GM11168 (cell line): ENCODE measurements around the gene HOXA7.

ENCODE experiments used
- in situ Hi-C: fragments of 300-500 bp; cut with MboI; formaldehyde crosslinking; loops from one replicate; pipeline ENCODE4 v1.12.0; 2022; ENCODE audit warnings: low sequenced_read_pairs; ENCODE audit not compliant: unreplicated experiment

The HOXA7 gene

GRCh38 chr7:27173956-27174873 lies 17.7 kb upstream of the HOXA7 start, which contains the start of gene HOXA10:
Gene HOXA10 (minus strand): TSS chr7:27174320. CDS start chr7:27174306, 14 bp downstream.
- in situ Hi-C loops = no loop called here

DNA sequence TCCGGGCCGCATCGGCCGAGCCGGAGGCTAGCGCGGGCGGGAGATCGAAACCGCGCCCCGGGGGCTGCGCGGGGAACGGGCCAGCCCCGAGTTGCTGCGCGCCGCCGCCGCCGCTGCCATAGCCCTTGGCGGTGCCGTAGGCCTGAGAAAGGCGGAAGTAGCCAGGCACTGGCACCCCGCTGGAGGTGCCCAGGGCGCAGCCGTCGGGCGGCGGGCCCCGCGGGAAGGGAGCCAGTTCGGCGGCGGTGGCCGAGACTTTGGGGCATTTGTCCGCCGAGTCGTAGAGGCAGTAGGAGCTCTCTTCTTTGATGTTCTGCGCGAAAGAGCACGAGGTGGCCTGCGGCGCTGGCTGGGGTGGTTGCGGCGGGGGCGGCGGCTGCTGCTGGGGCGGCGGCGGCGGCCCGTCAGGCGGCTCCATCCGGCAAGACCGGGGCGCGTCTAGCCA lies 17.1 kb upstream of the HOXA7 start:
- in situ Hi-C loops = no loop called here

DNA sequence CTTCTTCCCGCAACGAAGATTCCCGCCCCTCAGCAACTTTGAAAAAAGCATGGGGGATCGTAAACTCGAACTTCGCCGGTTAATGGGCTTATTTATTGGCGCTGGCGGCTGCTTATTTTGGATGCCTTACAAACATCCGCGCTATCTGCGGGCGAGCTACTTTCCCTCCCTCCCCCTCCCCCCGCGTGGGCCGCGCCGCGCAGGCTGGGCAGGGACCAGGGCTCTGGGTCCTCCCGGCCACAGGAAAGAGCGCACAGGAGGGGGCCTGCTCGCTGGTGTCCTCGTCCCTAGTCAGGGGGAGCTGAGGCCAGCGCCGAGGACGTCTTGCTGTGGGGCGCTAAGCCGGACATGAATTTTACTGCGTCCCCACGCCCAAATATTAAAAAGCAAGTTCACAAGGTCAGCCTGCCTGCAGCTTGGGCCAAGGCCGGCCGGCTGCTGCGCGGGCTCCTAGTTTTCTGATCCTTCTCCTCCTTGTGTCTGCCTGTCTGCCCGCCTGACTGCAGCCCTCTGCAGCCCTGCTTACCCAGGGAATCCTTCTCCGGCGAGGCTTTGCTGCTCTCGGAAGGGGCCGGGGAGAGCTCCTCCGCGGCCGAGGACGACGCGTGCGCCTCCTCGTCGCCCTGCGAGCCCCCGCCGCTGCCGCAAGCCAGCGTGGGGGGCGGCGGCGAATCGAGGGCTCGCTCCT lies 16.5 kb upstream of the HOXA7 start:
- in situ Hi-C loops = no loop called here

DNA sequence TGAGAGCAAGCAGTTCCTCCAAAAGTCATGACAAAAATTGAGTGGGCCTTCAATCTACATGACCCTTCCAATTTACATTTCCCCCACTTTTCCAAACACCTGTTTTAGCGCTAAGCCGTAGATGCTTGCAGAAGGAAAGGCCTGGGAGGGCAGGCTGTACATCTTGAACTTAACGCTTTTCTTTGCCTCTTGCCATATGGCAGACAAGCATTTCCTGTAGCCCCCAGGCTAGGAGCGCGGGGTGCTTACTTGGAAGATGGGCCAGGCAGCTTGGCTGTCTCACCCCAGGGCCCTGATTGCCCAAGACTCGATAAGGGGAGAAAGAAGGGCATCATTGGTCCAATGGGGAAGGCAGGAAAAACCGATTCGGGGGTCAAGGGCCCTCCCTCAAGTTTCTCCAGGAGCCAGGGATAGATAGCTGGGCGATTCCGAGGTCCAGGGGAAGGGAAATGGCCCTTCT lies 15.9 kb upstream of the HOXA7 start:
- in situ Hi-C loops = no loop called here

DNA sequence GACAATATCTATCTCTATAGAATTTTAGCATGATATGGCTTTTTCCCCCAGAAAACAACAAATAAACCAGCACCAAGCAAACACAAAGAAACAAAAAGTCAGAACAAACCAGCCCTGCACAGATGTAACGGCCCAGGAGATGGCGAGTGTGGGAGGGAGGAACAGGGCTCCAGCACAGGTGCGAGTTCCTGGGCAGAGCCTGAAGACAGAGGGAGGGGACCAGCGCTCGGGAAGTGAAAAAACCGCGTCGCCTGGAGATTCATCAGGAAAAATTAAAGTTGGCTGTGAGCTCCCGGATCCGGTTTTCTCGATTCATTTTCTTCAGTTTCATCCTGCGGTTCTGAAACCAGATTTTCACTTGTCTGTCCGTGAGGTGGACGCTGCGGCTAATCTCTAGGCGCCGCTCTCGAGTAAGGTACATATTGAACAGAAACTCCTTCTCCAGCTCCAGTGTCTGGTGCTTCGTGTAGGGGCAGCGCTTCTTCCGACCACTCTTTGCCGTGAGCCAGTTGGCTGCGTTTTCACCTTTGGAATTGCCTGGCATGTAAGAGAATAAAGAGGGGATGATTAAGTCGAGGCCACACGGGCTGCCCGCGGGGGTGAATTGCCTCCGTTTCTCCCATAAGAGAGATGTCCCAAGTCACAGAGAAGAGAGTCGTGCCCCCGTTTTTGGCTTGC lies 15.3 kb upstream of the HOXA7 start:
- in situ Hi-C loops = no loop called here

DNA sequence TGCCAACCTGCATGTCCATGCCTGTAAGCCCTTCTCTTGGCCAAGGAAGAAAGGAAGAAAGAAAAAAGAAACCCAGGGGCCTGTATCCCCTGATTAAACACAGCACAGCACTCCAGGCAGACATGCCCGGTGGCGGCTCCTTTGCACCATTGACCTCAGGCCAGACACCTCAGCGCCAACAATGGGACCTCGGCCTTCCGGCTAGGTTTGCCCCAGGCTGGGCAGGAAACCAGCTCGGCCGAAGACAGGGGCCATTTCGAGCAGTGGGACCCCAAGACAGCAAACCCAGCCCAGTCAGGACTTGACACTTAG lies 14.8 kb upstream of the HOXA7 start:
- in situ Hi-C loops = no loop called here

- in situ Hi-C loops = no loop called here
Measured at GRCh38 chr7:27170426-27171324, 14.2 kb upstream of the HOXA7 start.

DNA sequence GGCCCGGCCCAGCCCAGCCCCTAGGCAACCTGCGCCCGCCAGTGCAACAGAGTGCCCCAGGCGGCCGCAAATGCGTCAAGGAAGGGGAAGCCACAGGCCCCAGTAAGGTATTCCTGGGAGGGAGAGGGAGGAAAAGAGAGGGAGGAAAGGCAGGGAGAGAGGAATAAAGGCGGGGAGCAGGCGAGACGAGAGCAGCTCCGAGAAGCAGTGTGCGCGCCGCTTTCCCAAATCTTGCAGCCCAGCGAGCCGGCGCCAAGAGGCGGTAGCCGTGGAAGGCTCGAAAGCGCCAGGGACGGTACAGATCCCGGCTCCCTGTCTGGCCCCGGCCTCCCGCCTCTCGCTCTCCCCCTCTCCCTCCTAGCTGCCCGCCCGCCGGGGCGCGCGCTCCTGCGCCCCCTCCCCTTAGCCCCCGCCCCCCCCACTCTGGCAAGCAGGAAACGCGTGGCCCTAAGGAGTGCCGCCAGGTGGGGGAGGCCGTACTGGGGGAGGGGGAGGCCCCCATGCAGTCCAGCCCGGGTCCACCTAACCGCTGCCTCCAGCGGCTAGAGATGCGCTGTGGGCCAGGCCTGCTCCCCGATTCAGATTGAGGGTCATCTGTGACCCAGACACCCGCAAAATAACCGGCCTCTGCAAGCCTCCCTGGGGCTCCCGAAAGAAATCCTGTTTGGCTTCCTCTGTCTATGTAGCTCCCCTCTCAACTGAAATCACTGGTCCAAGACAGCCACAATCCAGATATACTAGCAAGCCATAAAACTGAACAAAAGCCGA lies 13.4 kb upstream of the HOXA7 start:
- in situ Hi-C loops = no loop called here

GRCh38 chr7:27168265-27168947 lies 11.9 kb upstream of the HOXA7 start:
- in situ Hi-C loops = no loop called here

GRCh38 chr7:27167916-27168264 lies 11.4 kb upstream of the HOXA7 start:
- in situ Hi-C loops = no loop called here

DNA sequence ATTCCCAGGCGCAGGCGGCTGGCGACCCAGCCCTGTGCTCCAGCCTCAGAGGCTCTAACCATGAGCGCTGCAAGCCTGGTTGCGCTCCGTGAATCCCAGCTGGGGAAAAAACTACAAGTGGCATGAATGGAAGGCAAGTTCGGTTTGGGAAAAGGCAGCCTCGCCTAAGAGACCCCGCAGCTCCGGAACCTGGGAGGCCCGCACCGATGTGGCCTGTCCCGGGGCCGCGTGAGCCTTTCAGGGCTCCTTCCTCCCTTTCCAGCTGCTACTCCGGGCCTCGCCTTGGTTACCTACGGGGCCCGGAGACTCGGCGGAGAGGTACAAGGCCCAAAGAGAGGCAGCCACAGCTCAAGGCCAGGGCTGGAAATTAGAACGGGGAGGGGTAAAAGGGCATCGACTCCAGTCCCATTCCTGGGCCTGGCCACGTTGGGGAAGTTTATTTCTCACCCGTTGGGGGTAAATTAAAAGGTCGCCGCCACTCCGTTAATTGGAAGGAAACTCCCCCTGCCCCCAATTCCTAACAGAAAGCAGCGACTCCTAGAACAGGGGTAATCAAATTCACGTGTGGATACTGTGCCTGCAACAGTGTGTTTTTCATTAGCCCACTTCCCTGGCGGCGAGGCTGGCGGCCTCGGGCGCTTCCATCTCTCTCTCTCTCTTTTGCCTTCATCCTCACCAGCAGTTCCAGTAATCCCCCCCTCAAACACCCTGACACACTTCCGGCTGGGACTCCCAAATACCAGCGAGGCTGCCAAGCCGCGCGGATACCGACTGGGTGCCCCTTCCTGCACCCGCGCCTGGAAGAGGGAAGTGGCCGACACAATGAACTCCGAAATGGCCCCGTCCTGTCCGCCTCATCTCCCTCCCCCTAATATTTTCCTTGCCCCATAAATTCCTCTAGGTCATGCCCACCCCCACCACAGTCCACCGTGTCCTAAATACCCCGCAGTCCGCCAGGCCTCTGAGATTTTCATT lies 10.3 kb upstream of the HOXA7 start:
- in situ Hi-C loops = no loop called here

- in situ Hi-C loops = no loop called here
Measured at GRCh38 chr7:27165996-27166530, 9.6 kb upstream of the HOXA7 start.

DNA sequence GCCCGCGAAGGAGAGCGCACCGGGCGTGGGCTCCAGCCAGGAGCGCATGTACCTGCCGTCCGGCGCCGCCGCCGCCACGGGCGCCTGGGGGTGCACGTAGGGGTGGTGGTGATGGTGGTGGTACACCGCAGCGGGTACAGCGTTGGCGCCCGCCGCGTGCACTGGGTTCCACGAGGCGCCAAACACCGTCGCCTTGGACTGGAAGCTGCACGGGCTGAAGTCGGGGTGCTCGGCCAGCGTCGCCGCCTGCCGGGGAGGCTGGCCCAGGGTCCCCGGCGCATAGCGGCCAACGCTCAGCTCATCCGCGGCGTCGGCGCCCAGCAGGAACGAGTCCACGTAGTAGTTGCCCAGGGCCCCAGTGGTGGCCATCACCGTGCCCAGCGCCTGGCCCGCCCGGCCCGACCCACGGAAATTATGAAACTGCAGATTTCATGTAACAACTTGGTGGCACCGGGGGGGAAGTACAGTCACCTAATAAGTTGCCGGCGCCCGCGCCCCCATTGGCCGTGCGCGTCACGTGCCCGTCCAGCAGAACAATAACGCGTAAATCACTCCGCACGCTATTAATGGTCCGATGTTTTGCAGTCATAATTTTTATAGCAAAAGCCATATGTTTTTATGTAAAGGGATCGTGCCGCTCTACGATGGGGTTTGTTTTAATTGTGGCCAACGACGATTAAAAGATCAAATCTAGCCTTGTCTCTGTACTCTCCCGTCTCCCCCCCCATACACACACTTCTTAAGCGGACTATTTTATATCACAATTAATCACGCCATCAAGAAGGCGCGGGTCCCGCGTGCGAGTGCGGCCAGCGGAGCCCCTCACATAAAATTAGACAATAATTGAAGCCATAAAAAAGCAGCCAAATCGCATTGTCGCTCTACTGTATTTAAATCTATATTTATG lies 8.9 kb upstream of the HOXA7 start, which contains the start of gene HOXA9:
HOXA9 (minus strand) TSS at position 449 of the 907 bp plus-strand sequence; CDS start at position 369, 80 bp downstream.
- in situ Hi-C loops = no loop called here

DNA sequence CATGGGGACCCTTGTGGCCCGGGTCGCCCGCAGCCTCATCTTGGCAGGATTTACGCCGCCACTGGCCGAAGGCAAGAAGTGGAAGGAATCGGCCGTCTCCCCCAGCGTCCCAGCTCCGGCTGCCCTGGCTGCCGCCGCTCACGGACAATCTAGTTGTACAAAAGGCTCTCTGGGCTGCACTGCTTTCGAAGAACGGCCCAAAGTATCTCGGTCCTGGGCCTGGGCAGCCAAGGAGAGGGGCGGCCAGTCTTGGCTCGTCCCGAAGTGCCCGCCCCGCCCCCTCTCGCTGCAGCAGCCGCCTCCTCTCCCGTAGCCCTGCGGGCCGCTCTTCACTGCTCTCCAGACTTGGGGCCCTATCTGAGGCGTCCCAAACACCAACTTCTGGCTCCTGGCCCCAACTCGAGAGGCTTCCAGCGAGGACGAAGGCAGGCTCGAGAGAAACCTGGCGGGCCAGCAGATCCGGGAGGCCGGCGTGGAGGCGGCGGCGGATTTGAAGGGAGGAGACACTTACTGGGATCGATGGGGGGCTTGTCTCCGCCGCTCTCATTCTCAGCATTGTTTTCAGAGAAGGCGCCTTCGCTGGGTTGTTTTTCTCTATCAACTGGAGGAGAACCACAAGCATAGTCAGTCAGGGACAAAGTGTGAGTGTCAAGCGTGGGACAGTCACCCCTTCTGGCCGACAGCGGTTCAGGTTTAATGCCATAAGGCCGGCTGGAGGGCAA lies 8.1 kb upstream of the HOXA7 start:
- in situ Hi-C loops = no loop called here

GRCh38 chr7:27164045-27164366 lies 7.5 kb upstream of the HOXA7 start:
- in situ Hi-C loops = no loop called here
